Right lobe of liver (tissue), 4 donors: ENCODE measurements around the gene FOXN4.

Source experiments
- CTCF ChIP-seq, 4 donors: fragments of 200-600 bp in 3 of 4; fragments of 450-650 bp in 1 of 4; IDR thresholded peaks; one replicate each; pipeline versions ENCODE4 v1.5.1 to v1.8.0; 2016 to 2022; ENCODE audit warnings: antibody characterized with exemption in 4 of 4, mild to moderate bottlenecking in 2 of 4
- POLR2A ChIP-seq: fragments of 450-650 bp; IDR thresholded peaks from one replicate; pipeline ENCODE4 v1.6.1; 2017; ENCODE audit warnings: antibody characterized with exemption, mild to moderate bottlenecking
- donor health status: DM: no; HTN: no; CAD: no.
- donor health status: DM: no; HTN: no; CAD: no.
- donor health status: DM: no; HTN: yes; CAD: no.

GRCh38 chr12:109288571-109288970 lies 20.5 kb downstream of the FOXN4 start:
- TF ChIP-seq POLR2A: no peak
- TF ChIP-seq CTCF (IDR thresholded peaks at IDR 0.05): no peak
